NCI-H128 (cell line): ENCODE measurements around the gene POGZ.
A peak's percentile ranks its signal among the peaks of the same experiment; 100 is the strongest.
"Not testable (repeated sequence)": the region's sequence is repeated elsewhere in the genome, so short reads cannot be mapped to it uniquely, and the experiment has no call there.

Source experiments
- DNase-seq: peaks from one replicate; lab custom pipeline; 2025; ENCODE audit not compliant: unreplicated experiment; lab: John Stamatoyannopoulos, UW

Gene POGZ

GRCh38 chr1:151418081-151418480, 41.2 kb downstream of the POGZ start:
- no peak for DNase-seq

DNA sequence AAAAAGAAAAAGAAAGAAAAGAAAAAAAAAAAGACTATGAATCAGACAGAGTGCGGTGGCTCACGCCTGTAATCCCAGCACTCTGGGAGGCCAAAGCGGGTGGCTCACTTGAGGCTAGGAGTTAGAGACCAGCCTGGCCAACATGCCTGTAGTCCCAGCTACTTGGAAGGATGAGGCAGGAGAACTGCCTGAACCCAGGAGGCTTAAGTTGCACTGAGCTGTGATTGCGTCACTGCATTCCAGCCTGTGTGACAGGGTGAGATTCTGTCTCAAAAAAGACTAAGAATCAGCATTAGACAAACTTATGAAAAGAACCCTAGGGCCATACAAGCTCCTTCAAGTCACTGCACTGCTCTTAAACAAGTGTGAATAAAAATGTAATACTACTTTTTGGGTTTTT, 43.1 kb downstream of the POGZ start:
- no peak for DNase-seq

DNA sequence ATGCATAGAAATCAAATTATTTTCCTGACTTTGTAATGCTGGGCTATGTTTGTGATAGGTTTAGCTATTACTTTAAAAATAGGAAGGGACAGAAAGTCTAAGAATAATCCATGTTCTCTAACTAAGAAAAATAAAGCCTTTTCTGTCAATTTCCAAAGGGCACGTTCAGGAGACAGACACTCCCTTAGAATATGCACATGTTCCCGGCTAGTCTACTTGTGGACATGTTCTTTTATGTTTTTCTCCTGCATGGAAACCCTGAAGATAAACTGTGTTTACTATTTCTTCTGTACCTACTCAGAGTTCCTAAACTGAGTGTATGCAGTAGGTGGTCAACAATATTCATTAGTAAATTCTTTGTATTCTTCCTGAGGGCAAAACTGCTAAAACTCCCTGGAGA, 47.4 kb downstream of the POGZ start:
- DNase-seq = no peak

- no peak for DNase-seq
Observed at GRCh38 chr1:151408891-151409290, 50.4 kb downstream of the POGZ start.

- DNase-seq = no peak
Observed at GRCh38 chr1:151407304-151407703, 52.0 kb downstream of the POGZ start.

DNA sequence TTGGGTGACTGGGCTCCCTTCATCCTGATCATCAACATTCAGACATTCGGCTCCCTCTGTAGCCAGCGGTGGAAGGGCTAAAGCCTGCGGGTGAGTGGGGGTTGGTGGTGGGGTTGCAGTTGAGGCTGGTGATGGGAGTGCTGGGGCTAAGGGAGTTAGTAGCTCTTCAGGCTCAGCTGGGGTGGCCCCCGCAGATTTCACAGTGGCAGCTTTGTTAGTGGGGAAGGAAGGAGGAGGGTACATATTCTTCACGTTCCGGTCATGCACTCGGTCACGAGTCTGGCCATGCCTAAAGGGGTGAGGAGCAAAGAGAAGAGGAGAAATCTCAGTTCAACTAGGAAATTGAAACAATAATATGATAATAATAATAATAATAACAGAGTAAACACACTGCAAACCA, 53.1 kb downstream of the POGZ start:
- DNase-seq = no peak

- DNase-seq = no peak
Observed at GRCh38 chr1:151405187-151405951, 53.9 kb downstream of the POGZ start.

DNA sequence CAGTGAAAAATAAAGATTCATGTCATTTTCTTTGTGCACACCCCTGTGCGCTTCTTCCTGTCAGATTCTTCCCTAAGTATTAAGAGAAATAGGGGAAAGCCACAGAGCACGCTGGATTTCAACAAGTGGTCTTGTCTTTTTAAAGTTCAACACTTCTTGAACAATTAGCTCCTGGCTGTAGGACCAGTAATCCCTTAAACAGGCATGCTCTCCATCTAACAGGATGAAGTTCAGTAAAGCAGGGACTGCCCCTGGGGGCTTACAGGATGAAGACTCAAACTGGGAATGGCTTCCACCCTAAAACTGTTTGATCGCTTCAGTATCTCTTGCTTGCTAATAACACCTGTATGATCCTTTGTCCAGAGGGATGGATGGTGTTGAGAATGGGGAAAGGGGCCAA, 55.7 kb downstream of the POGZ start:
- no peak for DNase-seq

DNA sequence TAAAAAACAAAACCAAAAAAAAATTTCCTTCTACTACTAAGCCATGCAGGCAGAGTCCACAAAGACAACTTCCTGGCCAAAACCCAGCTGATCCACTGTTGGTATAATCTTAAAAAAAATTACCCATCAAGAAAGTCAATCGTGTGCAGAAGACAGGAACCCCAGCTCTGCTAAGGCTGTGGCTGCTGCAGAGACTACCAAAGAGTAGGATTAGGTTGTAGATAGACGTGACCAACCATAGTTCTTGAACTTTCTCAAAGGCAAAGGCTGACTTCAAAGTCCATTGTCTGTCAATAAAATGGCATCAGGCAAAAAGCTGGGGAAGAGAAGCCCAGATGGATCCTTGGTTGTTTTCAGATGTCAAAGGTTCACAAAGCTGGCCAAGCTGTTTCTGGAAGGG, 56.5 kb downstream of the POGZ start:
- DNase-seq = no peak

- no peak for DNase-seq
Observed at GRCh38 chr1:151401860-151402259, 57.4 kb downstream of the POGZ start.

DNA sequence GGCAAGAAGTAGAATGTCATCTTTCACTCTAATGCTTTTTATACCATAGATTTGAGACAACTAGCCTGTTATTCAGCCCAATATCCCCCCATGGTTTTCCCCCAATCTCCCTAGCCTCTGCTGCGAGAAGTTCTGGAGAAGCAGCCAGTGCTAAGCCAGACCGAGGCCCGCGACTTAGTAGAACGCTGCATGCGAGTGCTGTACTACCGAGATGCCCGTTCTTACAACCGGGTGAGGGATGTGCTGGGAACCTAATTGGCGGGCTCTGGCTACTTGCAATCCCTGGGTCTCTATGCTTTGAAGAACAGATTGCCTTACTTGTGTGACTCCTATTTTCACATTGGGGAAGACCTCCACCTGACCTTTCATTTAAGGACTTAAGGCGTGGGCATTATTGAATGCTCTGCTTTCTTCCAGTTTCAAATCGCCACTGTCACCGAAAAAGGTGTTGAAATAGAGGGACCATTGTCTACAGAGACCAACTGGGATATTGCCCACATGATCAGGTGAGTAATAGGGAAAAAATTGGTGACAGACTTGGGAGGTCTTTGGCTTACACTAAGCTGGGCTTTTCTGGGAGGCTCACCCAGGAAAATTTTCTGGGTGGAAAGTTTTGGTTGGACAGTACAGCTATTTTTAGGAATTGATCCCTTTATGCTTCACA, 58.0 kb downstream of the POGZ start:
- no peak for DNase-seq

DNA sequence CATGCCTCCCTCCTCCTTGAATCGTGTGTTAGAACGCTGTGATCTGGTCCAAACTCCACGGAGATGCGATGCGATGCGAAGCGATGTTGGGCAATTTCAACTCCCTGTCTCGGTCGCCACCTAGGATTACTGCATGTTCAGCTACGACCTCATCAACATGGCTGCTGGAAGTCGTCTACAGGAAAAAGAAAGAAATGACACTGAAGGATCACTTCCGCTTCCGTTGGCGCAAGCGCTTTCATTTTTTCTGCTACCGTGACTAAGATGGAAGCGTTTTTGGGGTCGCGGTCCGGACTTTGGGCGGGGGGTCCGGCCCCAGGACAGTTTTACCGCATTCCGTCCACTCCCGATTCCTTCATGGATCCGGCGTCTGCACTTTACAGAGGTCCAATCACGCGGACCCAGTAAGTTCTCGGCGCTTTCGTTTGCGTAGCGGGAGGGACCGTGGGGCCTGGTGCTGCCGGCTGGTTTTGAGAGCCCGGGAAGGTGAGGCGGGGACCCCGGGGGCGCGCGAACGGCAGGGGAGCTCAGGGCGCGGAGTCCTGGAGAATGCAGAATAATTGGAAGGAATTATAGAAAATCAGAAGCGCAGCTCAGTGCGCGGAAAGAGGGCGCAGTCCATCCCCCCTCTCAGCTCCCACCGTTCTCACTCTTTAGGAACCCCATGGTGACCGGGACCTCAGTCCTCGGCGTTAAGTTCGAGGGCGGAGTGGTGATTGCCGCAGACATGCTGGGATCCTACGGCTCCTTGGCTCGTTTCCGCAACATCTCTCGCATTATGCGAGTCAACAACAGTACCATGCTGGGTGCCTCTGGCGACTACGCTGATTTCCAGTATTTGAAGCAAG, 59.7 kb downstream of the POGZ start, which contains the start of gene PSMB4:
Gene PSMB4 (plus strand): TSS at position 250 of the 848 bp plus-strand sequence. CDS start 15 bp downstream, at position 265.
- peak; percentile 89 for DNase-seq

DNA sequence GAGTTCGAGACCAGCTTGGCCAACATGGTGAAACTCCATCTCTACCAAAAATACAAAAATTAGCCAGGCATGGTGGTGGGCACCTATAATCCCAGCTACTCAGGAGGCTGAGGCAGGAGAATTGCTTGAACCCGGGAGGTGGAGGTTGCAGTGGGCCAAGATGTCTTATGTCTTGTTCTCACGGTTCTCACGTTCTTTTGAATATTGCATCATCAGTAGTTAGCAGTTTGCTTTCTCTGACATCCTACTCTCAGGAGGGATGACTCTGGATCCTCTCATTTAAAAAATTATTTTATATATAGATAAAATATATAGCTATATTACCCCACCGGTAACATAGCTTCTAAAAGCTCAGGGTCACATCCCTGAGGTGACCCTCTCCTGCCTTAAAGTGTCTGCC, 63.0 kb downstream of the POGZ start:
- DNase-seq = not testable (repeated sequence)

DNA sequence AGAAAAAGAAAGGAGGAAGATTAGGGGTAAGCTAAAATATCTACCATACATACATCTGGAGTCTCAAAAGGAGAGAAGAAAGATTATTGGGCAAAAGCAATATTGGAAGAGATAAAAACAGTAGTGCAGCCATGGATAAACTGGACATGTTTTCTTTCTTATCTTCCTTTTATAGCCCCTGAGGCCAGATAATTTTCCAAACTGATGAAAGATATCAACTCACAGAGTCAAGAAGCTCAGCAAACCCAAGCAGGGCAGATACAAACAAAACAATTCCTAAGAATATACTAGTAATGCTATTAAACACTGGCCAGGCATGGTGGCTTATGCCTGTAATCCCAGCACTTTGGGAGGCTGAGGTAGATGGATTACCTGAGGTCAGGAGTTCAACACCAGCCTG, 65.7 kb downstream of the POGZ start:
- DNase-seq = no peak

DNA sequence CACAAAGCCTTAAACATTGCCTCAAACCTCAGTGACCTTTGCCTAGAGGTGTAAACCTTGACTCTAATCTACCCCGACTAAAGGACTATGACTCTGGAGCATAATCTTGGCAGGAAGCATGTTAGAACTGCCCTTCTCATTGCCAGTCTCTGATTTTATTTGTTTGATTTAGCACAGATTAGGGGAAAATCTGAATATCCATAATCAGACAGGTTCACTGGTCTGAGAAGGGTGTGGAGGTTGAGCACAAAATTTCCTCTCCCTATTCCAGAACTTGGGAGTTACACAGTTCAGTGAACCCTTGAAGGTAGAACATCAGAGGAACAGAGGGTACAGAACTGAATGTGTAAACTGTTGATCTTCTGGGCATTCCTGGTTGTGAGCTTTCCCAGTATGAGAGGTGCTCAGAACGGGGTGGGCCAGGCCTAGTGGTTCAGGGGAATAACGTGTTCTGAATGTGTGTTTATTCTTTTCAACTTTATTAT, 68.2 kb downstream of the POGZ start:
- DNase-seq = no peak

DNA sequence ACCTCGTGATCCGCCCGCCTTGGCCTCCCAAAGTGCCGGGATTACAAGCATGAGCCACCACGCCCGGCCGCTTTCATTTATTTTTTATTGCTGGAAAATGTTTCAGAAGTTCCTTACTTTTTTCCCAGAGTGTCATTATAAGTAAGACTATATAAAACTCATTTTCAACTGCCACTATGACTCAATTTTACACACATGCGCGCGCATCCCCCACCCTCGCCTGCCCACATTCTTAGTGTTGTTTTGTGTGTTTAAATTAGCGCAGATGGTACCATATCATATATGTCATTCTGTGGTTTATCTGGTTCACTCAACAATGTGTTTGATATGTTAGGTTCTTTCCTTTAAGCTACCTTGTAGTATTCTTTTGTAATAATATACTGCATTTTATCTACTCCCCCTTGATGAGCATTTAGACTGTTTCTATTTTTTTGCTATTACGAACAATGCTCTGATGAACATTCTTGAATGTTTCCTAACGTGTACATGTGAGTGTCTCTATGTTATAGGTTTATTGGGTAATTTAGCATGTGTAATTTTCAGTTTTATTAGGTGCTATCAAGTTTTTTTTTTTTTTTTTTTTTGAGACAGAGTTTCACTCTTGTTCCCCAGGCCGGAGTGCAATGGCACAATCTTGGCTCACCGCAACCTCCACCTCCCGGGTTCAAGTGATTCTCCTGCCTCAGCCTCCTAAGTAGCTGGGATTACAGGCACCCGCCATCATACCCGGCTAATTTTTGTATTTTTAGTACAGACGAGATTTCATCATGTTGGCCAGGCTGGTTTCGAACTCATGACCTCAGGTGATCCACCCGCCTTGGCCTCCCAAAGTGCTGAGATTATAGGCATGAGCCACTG, 68.8 kb downstream of the POGZ start:
- not testable (repeated sequence) for DNase-seq

DNA sequence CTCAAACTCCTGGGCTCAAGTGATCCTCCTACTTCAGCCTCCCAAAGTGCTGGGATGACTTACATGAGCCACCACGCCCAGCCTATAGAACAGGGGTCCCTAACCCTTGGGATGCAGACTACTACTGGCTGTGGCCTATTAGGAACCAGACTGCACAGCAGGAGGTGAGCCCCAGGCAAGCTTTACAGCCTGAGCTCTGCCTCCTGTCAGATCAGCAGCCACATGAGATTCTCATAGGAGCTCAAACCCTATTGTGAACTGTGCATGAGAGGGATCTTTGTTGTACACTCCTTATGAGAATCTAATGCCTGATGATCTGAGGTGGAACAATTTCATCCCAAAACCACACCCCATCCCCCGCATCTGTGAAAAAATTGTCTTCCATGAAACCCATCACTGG, 73.3 kb downstream of the POGZ start:
- no peak for DNase-seq

DNA sequence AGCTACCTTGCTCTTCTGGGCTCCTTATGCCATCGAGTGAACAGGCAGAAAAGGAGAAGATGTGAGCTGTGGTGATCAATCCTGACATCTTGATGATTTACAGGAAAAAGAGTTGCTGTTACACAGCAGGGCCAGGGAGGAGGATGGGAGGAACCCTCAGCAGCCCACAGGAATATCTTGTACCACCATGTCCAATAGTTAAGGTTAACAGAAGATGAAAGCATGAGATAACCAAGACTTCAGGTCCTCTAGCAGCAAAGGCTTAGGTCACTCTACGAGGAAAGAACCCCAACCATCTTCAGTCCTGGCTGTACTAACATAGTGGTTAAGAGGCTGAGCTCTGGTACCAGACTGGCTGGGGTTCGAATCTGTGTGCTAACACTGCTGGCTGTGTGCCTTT, 74.7 kb downstream of the POGZ start:
- no peak for DNase-seq

- DNase-seq = no peak
Observed at GRCh38 chr1:151377150-151377884, 82.0 kb downstream of the POGZ start.

DNA sequence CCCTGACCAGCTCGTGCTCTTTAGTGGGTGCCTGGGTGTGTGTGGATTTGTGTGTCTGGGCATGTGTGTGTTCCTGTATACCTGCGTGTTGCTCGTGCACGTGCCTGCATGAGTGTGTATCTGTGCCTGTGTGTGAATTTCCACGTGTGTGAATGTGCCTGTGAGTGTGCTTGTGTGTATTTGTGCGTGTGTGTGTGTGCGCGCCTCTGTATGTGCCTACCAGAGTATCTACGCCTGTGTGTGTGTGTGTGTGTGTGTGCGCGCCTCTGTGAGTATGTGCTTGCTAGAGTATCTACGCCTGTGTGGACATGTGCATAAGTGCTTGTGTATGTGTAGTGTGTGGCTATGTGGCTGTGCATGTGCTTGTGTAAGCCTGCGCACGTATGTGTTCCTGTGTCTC, 86.1 kb downstream of the POGZ start:
- DNase-seq = no peak
